Glutamatergic neuron (in vitro differentiated cells): ENCODE data around the gene PTPRCAP. TPM values are rescaled to one million over a fixed set of nuclear protein-coding genes. Genes with fewer than 3 reads are reported as not detected.
A peak's percentile ranks its signal among the peaks of the same experiment; 100 is the strongest.
"Not testable (repeated sequence)": the region's sequence is repeated elsewhere in the genome, so short reads cannot be mapped to it uniquely, and the experiment has no call there.

Source experiments
- DNase-seq: peaks from one replicate; pipeline ENCODE4 v3.0.0; 2022
- H3K27ac Mint-ChIP-seq: one replicate; pipeline ENCODE4 v1.8.0; 2020; ENCODE audit warnings: mild to moderate bottlenecking, mixed read lengths, inconsistent platforms; ENCODE audit not compliant: unreplicated experiment
- H3K27me3 Mint-ChIP-seq: one replicate; pipeline ENCODE4 v1.8.0; 2020; ENCODE audit warnings: mild to moderate bottlenecking, moderate library complexity, mixed read lengths, inconsistent platforms; ENCODE audit not compliant: unreplicated experiment
- H3K36me3 Mint-ChIP-seq: one replicate; pipeline ENCODE4 v1.8.0; 2020; ENCODE audit warnings: mild to moderate bottlenecking, mixed read lengths, inconsistent platforms; ENCODE audit not compliant: unreplicated experiment
- H3K4me1 Mint-ChIP-seq: one replicate; pipeline ENCODE4 v1.8.0; 2020; ENCODE audit warnings: mild to moderate bottlenecking, low read depth, mixed read lengths, inconsistent platforms; ENCODE audit not compliant: unreplicated experiment
- H3K4me3 Mint-ChIP-seq: one replicate; pipeline ENCODE4 v1.8.0; 2020; ENCODE audit warnings: mild to moderate bottlenecking, mixed read lengths, inconsistent platforms; ENCODE audit not compliant: unreplicated experiment
- H3K9me3 Mint-ChIP-seq: one replicate; pipeline ENCODE4 v1.8.0; 2020; ENCODE audit warnings: mild to moderate bottlenecking, moderate library complexity, mixed read lengths, inconsistent platforms; ENCODE audit not compliant: unreplicated experiment
- total RNA-seq: library from RNA; stranded (reverse); fragmentation: NEBNext Ultra II Directional; extraction: Animal tissue kit (Norgen Biotek cat#: 25700); gene quantifications from one replicate; pipeline ENCODE4 v1.2.1, GENCODE V29; 2021; ENCODE audit not compliant: unreplicated experiment
- TF ChIP-seq, protein P1 (sequence below): fragments of 200-600 bp; sonication (generic); IDR thresholded peaks from one replicate; pipeline ENCODE4 v1.5.0; 2021; ENCODE audit not compliant: partially characterized antibody, unreplicated experiment

The PTPRCAP gene
- total RNA-seq, 1 donor from 2014 or later, result 2.1 TPM

- Mint-ChIP-seq H3K27me3 (peaks cover 5% of the 10 kb centered on the region), H3K27ac (peak within 1 kb of the TSS; percentile 95), H3K36me3 (no peaks in the 10 kb centered on the region), H3K9me3 (peaks cover 7% of the 10 kb centered on the region), H3K4me3 (peak within 1 kb of the TSS; percentile 94), H3K4me1 (no peaks in the 10 kb centered on the region)
- DNase-seq, result peak; percentile 98
- TF ChIP-seq, protein P1, sequence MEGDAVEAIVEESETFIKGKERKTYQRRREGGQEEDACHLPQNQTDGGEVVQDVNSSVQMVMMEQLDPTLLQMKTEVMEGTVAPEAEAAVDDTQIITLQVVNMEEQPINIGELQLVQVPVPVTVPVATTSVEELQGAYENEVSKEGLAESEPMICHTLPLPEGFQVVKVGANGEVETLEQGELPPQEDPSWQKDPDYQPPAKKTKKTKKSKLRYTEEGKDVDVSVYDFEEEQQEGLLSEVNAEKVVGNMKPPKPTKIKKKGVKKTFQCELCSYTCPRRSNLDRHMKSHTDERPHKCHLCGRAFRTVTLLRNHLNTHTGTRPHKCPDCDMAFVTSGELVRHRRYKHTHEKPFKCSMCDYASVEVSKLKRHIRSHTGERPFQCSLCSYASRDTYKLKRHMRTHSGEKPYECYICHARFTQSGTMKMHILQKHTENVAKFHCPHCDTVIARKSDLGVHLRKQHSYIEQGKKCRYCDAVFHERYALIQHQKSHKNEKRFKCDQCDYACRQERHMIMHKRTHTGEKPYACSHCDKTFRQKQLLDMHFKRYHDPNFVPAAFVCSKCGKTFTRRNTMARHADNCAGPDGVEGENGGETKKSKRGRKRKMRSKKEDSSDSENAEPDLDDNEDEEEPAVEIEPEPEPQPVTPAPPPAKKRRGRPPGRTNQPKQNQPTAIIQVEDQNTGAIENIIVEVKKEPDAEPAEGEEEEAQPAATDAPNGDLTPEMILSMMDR, result peak; percentile 63
These were observed 45.6 kb upstream of the PTPRCAP start, which contains the start of gene AIP for GRCh38 chr11:67482827-67483798. Gene AIP, plus strand, starts transcription at chr11:67483026. Its CDS starts 133 bp downstream, at chr11:67483159.

DNA sequence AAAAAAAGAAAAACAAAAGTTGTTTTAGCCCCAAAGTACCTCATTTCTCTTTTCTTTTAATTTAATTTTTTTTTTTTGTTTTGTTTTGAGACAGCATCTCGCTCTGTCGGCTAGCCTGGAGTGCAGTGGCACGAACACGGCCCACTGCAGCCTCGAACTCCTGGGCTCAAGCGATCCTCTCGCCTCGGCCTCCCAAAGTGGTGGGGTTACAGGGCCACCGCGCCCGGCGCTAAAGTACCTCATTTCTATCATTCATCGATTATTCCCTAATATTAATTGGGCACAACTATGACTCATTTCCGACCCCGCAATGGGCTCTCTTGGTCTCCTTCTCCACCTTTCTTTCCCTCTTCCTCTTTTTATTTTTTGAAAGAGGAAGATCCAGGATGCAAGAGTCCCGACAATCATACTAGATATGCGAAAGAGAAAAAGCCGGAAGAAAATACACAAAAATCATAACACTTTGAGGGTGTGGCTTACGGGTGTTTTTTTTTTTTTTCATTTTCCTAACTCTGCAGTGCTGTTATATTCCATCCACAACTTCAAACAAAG is 44.9 kb upstream of the PTPRCAP start:
- TF ChIP-seq, protein P1, result no peak
- H3K36me3 Mint-ChIP-seq, result no peaks in the 10 kb centered on the region
- peaks cover under 1% of the 10 kb centered on the region for H3K4me1 Mint-ChIP-seq
- H3K27ac Mint-ChIP-seq, result peak overlapping the region; percentile 95
- peaks cover 3% of the 10 kb centered on the region for H3K27me3 Mint-ChIP-seq
- H3K9me3 Mint-ChIP-seq, result peaks cover 7% of the 10 kb centered on the region
- no peak for DNase-seq
- H3K4me3 Mint-ChIP-seq, result peak overlapping the region; percentile 94

GRCh38 chr11:67477344-67478050 is 40.0 kb upstream of the PTPRCAP start:
- H3K4me3 Mint-ChIP-seq, H3K36me3 Mint-ChIP-seq, H3K4me1 Mint-ChIP-seq, H3K9me3 Mint-ChIP-seq, H3K27me3 Mint-ChIP-seq, DNase-seq: not testable (repeated sequence)
- H3K27ac Mint-ChIP-seq, result peak overlapping the region; percentile 90

DNA sequence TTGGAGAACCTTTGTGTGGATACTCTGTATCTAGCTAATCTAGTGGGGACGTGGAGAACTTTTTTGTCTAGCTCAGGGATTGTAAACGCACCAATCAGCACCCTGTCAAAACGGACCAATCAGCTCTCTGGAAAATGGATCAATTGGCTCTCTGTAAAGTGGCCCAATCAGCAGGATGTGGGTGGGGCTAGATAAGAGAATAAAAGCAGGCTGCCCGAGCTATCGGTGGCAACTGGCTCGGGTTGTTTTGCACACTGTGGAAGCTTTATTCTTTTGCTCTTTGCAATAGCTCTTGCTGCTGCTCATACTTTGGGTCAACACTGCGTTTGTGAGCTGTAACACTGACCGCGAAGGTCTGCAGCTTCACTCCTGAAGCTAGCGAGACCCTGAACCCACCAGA is 39.2 kb upstream of the PTPRCAP start:
- H3K4me1 Mint-ChIP-seq, DNase-seq, H3K9me3 Mint-ChIP-seq, H3K27me3 Mint-ChIP-seq, H3K4me3 Mint-ChIP-seq, H3K36me3 Mint-ChIP-seq: not testable (repeated sequence)
- H3K27ac Mint-ChIP-seq, result peak overlapping the region; percentile 90

GRCh38 chr11:67472882-67473281 is 35.4 kb upstream of the PTPRCAP start:
- TF ChIP-seq, protein P1, result no peak
- DNase-seq, result no peak
- no peak overlapping the region for H3K4me3 Mint-ChIP-seq

More at GRCh38 chr11:67472882-67473281, 35.4 kb upstream of the PTPRCAP start:
- Mint-ChIP-seq H3K9me3 (peaks cover 12% of the 10 kb centered on the region), H3K4me1 (peaks cover 4% of the 10 kb centered on the region), H3K27me3 (peaks cover 7% of the 10 kb centered on the region), H3K27ac (no peak overlapping the region), H3K36me3 (no peaks in the 10 kb centered on the region)
